Epithelial cell of proximal tubule (primary cell): ENCODE results near the gene SLC2A4RG. TPM values are rescaled to one million over a fixed set of nuclear protein-coding genes. Genes with fewer than 3 reads are reported as not detected.

Source experiments
- DNase-seq: peaks from one replicate; pipeline ENCODE4 v3.0.0-alpha.2; 2011; ENCODE audit warnings: low read depth
- H3K4me3 ChIP-seq: 2 replicates; pipeline ENCODE4 v1.5.1; 2011; ENCODE audit warnings: low read depth, mild to moderate bottlenecking, low read length
- CTCF ChIP-seq: conservative IDR thresholded peaks from 2 replicates; pipeline ENCODE4 v1.5.1; 2012; ENCODE audit warnings: low read depth, mild to moderate bottlenecking, low read length
- total RNA-seq: library from RNA; depleted of rRNA; stranded (reverse); fragments of >200 nt; gene quantifications from 2 replicates; pipeline ENCODE4 v1.2.3, GENCODE V29; 2015

The SLC2A4RG gene
- total RNA-seq, 1 donor from 2014 or later, result 91.5 TPM

GRCh38 chr20:63744574-63745423 lies 5.2 kb downstream of the SLC2A4RG start:
- DNase-seq, result no peak

GRCh38 chr20:63745424-63745805 lies 5.8 kb downstream of the SLC2A4RG start:
- no peak for DNase-seq
- TF ChIP-seq CTCF, result no peak
- H3K4me3 ChIP-seq, result no peak overlapping the region

More at GRCh38 chr20:63744574-63745423, 5.2 kb downstream of the SLC2A4RG start:
- TF ChIP-seq CTCF, result no peak
- no peak overlapping the region for H3K4me3 ChIP-seq

GRCh38 chr20:63745961-63746731 lies 6.6 kb downstream of the SLC2A4RG start:
- DNase-seq, result no peak
- no peak for TF ChIP-seq CTCF
- no peak overlapping the region for H3K4me3 ChIP-seq

GRCh38 chr20:63746751-63747315 lies 7.3 kb downstream of the SLC2A4RG start:
- TF ChIP-seq CTCF, result no peak
- no peak for DNase-seq
- no peak overlapping the region for H3K4me3 ChIP-seq

- no peak for DNase-seq
- H3K4me3 ChIP-seq, result no peak overlapping the region
- no peak for TF ChIP-seq CTCF
These were observed 8.1 kb downstream of the SLC2A4RG start for GRCh38 chr20:63747622-63748069.

GRCh38 chr20:63748070-63748933 lies 8.7 kb downstream of the SLC2A4RG start:
- no peak overlapping the region for H3K4me3 ChIP-seq
- TF ChIP-seq CTCF, result no peak
- no peak for DNase-seq
